Activated naive CD4-positive, alpha-beta T cell treated with anti-CD3 and anti-CD28 coated beads, Interleukin-2, amount 50 U/mL, for 72 hours (primary cell): ENCODE measurements around the gene CSNK1G1. TPM values are rescaled to one million over a fixed set of nuclear protein-coding genes. Genes with fewer than 3 reads are reported as not detected.

ENCODE experiments used
- ATAC-seq, 2 donors: fragments of 150-1000 bp; cut with Tn5 transposase; 2 replicates each; pipeline ENCODE4 v1.10.0; 2021; ENCODE audit warnings: mild to moderate bottlenecking in 2 of 2, moderate library complexity in 2 of 2
- DNase-seq, 2 donors: peaks; one replicate each; pipeline ENCODE4 v3.0.0; 2021 to 2022; ENCODE audit warnings: low spot score in 2 of 2
- H3K27ac Mint-ChIP-seq, 2 donors: one replicate each; pipeline ENCODE4 v1.8.0; 2022; ENCODE audit warnings: mild to moderate bottlenecking in 2 of 2, mixed read lengths in 2 of 2
- H3K36me3 Mint-ChIP-seq, 2 donors: one replicate each; pipeline ENCODE4 v1.8.0; 2022; ENCODE audit warnings: mixed read lengths in 2 of 2
- H3K9me3 Mint-ChIP-seq, 2 donors: one replicate each; pipeline ENCODE4 v1.8.0; 2022; ENCODE audit warnings: mixed read lengths in 2 of 2
- total RNA-seq, 2 donors: library from RNA; stranded (reverse); gene quantifications; one replicate each; pipeline ENCODE4 v1.2.3, GENCODE V29; 2022

CSNK1G1 gene
- total RNA-seq, 2 donors from 2014 or later, result 26.6 to 32.3 TPM

DNA sequence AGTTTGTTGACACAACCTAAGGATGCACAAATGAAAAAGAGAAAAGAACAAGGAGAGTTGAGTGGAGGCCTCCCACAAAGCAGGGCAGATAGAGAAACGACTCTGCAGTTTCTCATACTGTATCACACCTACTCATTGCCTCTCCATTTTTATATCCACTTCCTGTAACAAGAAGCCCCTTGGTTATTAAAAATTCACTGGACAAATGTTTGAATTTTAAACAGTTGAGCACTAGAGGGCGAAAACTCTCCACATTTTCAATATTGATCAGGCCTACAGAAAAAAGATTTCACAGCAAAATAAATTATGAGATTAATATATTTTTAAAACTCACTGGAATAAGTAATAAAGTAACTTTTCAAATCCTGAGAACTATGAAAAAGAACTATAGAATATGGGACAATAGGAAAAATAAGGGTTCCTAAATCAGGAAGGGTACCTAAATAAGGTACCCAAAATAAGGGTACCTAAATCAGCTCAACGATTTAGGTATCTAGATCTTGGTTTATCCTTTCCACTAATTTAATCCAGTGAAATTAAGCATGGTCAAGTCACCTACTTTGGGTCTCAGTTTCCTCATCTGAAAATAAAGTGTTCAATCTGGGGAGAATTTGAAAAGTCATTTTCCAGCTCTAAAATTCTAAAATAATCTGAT lies 146.2 kb downstream of the CSNK1G1 start:
- Mint-ChIP-seq H3K36me3 (peaks cover 0 to 7% of the 10 kb centered on the region in 2 donors), H3K27ac (peak overlapping the region in 1 of 2 donors; percentile 68), H3K9me3 (no peaks in the 10 kb centered on the region)
- ATAC-seq (peak in 1 of 2 donors; percentile 43), DNase-seq (no peak)

DNA sequence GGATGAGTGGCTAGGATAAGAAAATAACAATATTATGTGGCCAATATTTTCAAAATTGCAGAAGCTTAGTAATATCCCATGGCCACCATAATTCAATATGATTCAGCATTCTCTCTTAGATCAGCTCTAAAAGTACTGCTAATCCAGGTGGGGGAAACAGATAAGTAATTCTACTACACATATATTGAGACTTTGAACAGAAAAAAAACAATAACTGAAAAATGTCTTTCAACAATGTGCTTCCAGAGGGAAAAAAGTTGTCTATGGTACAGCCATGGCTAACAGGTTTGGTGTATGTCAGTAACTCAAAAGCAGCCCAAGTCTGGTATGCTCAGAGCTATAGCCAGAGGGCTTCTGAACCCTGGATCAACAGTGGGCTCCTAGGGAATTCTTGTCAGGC lies 150.8 kb downstream of the CSNK1G1 start:
- Mint-ChIP-seq H3K36me3 (no peaks in the 10 kb centered on the region), H3K27ac (peak overlapping the region in 1 of 2 donors; percentile 34), H3K9me3 (no peaks in the 10 kb centered on the region)
- DNase-seq (no peak), ATAC-seq (no peak)

- Mint-ChIP-seq H3K9me3 (no peaks in the 10 kb centered on the region), H3K36me3 (no peaks in the 10 kb centered on the region), H3K27ac (no peak overlapping the region)
- DNase-seq (no peak), ATAC-seq (no peak)
These were observed 158.5 kb downstream of the CSNK1G1 start for GRCh38 chr15:64197425-64197824.

DNA sequence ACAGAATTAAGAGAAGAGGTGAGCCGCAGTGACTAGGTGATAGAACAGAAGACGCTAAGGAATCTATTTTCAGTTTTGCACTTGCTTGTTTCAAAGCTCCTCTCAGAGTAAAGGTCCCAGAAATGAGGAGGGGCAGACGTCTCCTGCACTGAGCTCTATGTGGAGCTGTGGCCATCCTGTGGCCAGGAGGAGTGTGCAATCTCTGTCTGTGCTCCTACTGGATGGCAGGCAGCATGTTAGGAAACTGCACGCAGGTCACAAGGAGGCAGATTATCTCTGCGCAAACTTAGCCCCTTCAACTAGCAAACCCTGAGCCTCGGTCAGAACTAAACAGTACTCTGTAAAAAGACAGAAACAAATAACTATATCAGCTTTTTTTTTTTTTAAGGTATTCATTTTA lies 162.0 kb downstream of the CSNK1G1 start:
- Mint-ChIP-seq H3K9me3 (no peaks in the 10 kb centered on the region), H3K36me3 (no peaks in the 10 kb centered on the region), H3K27ac (no peak overlapping the region)
- no peak for DNase-seq
- no peak for ATAC-seq

- no peak overlapping the region for H3K27ac Mint-ChIP-seq
- H3K36me3 Mint-ChIP-seq, result peaks cover 0 to 5% of the 10 kb centered on the region in 2 donors
- H3K9me3 Mint-ChIP-seq, result no peaks in the 10 kb centered on the region
These were observed 163.8 kb downstream of the CSNK1G1 start for GRCh38 chr15:64191971-64192830.

DNA sequence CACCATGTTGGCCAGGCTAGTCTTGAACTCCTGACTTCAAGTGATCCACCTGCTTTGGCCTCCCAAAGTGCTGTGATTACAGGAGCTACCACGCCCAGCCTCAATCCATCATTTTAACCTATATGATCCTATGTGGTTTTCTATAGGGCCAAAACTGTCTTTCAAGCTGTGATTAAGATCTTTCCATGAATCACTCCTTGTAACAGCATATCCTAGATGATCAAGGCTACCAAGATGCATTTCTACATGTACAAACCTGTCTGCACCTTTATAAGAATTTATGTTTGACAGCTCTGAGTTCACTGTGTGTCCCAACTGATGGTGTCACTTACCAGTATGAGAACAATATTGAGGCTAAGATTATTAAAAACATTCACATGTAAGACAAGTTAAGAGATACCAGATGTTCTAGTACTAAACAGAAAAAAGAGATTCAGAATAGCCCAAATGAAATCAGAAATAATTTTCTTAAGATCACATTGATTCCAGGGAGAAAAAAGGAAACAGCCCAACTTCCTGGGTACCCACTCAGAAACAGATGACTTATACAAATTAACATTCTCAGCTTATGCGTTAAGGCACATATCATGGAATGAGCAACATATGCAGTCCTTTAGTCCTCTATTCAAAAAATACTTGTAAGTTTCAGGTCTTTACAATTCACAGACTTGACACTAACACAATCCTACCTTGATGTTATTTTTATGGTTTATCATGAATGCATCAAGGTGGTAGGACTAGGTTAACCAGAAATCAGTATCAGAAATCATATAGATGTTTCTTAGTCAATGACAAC lies 168.4 kb downstream of the CSNK1G1 start:
- ATAC-seq, result peak; percentile 39 to 64
- no peak for DNase-seq
- peaks cover 0 to 5% of the 10 kb centered on the region in 2 donors for H3K36me3 Mint-ChIP-seq
- H3K9me3 Mint-ChIP-seq, result no peaks in the 10 kb centered on the region
- peak overlapping the region; percentile 72 to 78 for H3K27ac Mint-ChIP-seq

More at GRCh38 chr15:64191971-64192830, 163.8 kb downstream of the CSNK1G1 start:
- no peak for ATAC-seq
- no peak for DNase-seq

DNA sequence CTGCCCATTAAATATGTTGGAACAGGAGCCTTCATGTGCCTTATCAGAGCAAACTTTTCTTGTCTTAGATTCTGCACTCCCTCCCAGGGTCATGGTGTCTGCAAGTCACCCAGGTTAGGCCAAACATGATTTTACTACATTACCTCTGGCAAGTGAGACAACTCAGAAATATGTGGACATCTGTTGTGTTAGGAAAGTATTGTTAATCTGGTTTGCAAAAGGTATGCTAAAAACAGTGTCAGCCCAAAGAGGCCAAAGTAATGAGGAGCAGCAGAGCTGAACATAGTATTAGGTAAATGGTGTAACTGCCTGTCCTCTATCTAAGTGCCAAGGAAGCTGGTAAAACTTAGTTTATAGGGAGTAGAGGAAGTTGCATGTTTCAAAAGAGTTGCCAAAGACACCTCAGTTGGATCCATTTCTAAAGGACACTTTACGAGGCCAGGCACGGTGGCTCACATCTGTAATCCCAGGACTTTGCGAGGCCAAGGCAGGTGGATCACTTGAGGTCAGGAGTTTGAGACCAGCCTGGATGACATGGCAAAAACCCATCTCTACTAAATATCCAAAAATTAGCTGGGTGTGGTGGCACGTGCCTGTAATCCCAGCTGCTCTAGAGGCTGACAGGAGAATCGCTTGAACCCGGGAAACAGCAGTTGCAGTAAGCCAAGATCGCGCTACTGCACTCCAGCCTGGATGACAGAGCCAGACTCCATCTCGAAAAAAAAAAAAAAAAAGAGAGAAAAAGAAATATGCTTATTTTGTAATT lies 170.6 kb downstream of the CSNK1G1 start:
- H3K27ac Mint-ChIP-seq, result no peak overlapping the region
- H3K36me3 Mint-ChIP-seq, result peaks cover 0 to 5% of the 10 kb centered on the region in 2 donors
- no peak for ATAC-seq
- H3K9me3 Mint-ChIP-seq, result no peaks in the 10 kb centered on the region
- DNase-seq, result no peak

GRCh38 chr15:64182859-64183370 lies 173.1 kb downstream of the CSNK1G1 start:
- DNase-seq (no peak), ATAC-seq (no peak)
- Mint-ChIP-seq H3K27ac (no peak overlapping the region), H3K9me3 (no peaks in the 10 kb centered on the region), H3K36me3 (no peaks in the 10 kb centered on the region)

- ATAC-seq (no peak), DNase-seq (no peak)
- no peaks in the 10 kb centered on the region for H3K9me3 Mint-ChIP-seq
- H3K36me3 Mint-ChIP-seq, result no peaks in the 10 kb centered on the region
- peak overlapping the region in 1 of 2 donors; percentile 58 for H3K27ac Mint-ChIP-seq
These were observed 175.6 kb downstream of the CSNK1G1 start for GRCh38 chr15:64180235-64180824.

DNA sequence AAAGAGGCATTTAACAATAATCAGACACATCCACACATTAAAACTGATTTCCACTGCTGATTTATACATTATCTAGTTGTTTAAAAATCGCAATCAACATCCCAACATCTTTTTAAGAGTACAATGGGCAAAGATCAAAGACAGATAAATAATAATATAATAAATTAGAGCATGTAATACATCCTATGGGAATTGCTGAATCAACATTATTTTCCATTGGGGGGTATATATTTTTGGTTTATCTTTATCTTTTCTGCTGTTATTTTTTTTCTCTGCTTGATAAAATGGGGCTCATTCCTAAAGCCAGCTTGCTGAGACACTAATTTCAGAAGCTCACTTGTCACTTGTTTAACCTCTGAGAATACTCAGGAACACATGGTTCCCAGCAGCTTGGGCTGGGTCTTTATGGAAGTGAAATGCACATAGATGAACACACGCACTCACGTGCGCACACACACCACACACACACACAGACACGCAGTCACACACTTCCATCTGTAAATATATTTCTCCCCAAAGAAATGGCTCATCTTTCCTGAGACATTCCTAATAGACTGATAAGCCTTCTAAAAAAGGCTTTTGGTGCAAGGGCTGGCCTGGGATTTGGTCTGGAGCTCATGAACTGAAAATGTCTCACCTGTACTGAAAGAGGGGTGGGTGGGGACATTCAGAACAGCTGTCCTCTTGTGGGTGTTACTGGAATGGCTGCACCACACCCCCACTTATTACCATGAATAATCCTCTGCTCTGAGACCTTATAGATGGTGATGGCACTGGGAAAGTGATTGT lies 189.7 kb downstream of the CSNK1G1 start:
- no peak for DNase-seq
- Mint-ChIP-seq H3K9me3 (no peaks in the 10 kb centered on the region), H3K36me3 (peaks cover 9 to 14% of the 10 kb centered on the region in 2 donors), H3K27ac (peak overlapping the region in 1 of 2 donors; percentile 8)
- ATAC-seq, result no peak

- DNase-seq (no peak), ATAC-seq (no peak)
- no peaks in the 10 kb centered on the region for H3K9me3 Mint-ChIP-seq
- peak overlapping the region; percentile 74 to 92 for H3K27ac Mint-ChIP-seq
- peaks cover 18 to 23% of the 10 kb centered on the region in 2 donors for H3K36me3 Mint-ChIP-seq
These were observed 191.5 kb downstream of the CSNK1G1 start for GRCh38 chr15:64164436-64164835.

- peaks cover 21 to 26% of the 10 kb centered on the region in 2 donors for H3K36me3 Mint-ChIP-seq
- H3K9me3 Mint-ChIP-seq, result no peaks in the 10 kb centered on the region
- DNase-seq (no peak), ATAC-seq (peak in 1 of 2 donors; percentile 0)
- H3K27ac Mint-ChIP-seq, result peak overlapping the region; percentile 92 to 94
These were observed 192.2 kb downstream of the CSNK1G1 start for GRCh38 chr15:64163659-64164362.

- Mint-ChIP-seq H3K27ac (peak within 1 kb of the TSS; percentile 92 to 98), H3K36me3 (peaks cover 27 to 34% of the 10 kb centered on the region in 2 donors), H3K9me3 (no peaks in the 10 kb centered on the region)
- DNase-seq, result peak; percentile 96 to 99
- peak; percentile 93 to 95 for ATAC-seq
These were observed 192.9 kb downstream of the CSNK1G1 start, which contains the start of gene PPIB for GRCh38 chr15:64162869-64163658. Gene PPIB (minus strand): TSS chr15:64163022. CDS start chr15:64162986, 36 bp downstream.

- no peaks in the 10 kb centered on the region for H3K9me3 Mint-ChIP-seq
- peak overlapping the region; percentile 92 to 98 for H3K27ac Mint-ChIP-seq
These were observed 193.5 kb downstream of the CSNK1G1 start for GRCh38 chr15:64162478-64162868.

More at GRCh38 chr15:64162478-64162868, 193.5 kb downstream of the CSNK1G1 start:
- peaks cover 27 to 37% of the 10 kb centered on the region in 2 donors for H3K36me3 Mint-ChIP-seq
- no peak for DNase-seq
- peak; percentile 26 to 28 for ATAC-seq
